Measurements from ENCODE around the gene ADAMTS2.

The ADAMTS2 gene

DNA sequence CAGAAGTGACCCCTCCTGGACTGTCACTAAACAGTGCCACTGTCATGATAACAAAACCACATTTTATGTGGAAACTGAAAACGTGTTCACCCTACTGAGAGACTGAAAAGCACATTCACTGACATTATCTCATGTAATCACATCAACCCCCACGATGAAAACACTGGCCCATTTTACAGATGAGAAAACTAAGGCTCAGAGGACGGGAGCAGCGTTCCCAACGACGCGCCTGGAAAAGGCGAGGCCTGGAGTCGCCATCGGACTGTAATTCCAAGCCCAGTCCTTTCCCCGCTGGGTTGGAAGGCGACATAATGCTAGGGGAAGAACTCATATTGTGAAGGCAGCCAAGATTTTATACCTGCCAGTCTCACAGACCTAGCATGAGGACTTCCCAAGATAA, 140.0 kb downstream of the ADAMTS2 start:
- TF ChIP-seq ZFX (IDR thresholded peaks at IDR 0.05) (no peak), CTCF (conservative IDR thresholded peaks at IDR 0.05) (no peak)
- H3K27ac ChIP-seq, result no peak overlapping the region

- no peak for TF ChIP-seq ZFX (IDR thresholded peaks at IDR 0.05)
- TF ChIP-seq CTCF (conservative IDR thresholded peaks at IDR 0.05), result no peak
- H3K27ac ChIP-seq, result no peak overlapping the region
Measured at GRCh38 chr5:179204572-179204971, 140.7 kb downstream of the ADAMTS2 start.

- no peak overlapping the region for H3K27ac ChIP-seq
- TF ChIP-seq CTCF (conservative IDR thresholded peaks at IDR 0.05) (no peak), ZFX (IDR thresholded peaks at IDR 0.05) (no peak)
Measured at GRCh38 chr5:179203248-179203647, 142.0 kb downstream of the ADAMTS2 start.

GRCh38 chr5:179201986-179202385, 143.3 kb downstream of the ADAMTS2 start:
- TF ChIP-seq CTCF (conservative IDR thresholded peaks at IDR 0.05), result no peak
- TF ChIP-seq ZFX (IDR thresholded peaks at IDR 0.05), result no peak
- H3K27ac ChIP-seq, result no peak overlapping the region

DNA sequence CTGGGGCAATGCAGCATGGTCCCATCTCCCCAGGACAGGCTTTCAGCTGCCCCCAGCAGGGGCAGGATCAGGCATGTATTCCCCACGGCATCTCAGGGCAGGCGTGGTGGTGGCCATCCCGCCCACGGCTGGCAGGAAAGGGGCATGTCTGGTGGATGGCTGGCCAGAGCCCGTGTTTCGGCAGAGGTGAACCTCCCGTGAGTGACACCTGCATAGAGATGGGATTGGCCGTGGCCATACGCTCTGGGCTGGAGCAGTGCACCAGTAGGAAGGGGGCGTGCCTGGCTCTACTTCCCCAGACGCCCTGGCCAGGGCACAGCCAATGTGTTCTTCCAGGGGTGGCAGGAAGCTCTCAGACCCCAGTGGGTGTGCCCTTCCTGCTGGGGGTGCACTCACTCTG, 146.0 kb downstream of the ADAMTS2 start:
- TF ChIP-seq ZFX (IDR thresholded peaks at IDR 0.05) (no peak), CTCF (conservative IDR thresholded peaks at IDR 0.05) (no peak)
- no peak overlapping the region for H3K27ac ChIP-seq

DNA sequence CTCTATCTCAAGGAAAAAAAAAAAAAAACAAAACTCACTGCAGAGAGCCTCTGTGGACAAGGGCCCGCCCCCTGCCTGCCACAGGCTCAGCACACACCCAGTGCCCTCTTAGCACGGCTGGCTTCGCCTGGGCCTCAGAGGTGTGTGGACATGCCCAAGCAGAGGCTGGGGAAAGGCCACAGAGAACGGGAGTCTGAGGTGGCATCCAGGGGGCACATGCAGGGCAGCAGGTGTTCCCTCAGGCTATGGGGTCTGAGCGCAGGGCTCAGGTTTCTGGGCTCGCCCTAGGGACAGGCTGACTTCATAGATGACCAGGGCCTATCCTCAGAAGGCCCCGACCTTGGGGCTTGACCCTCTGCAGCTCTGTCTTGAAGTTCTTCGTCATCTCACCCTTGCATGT, 146.4 kb downstream of the ADAMTS2 start:
- H3K27ac ChIP-seq, result no peak overlapping the region
- TF ChIP-seq ZFX (IDR thresholded peaks at IDR 0.05) (no peak), CTCF (conservative IDR thresholded peaks at IDR 0.05) (no peak)

GRCh38 chr5:179196405-179197079, 148.7 kb downstream of the ADAMTS2 start:
- TF ChIP-seq CTCF (conservative IDR thresholded peaks at IDR 0.05) (no peak), ZFX (IDR thresholded peaks at IDR 0.05) (no peak)
- H3K27ac ChIP-seq, result no peak overlapping the region
